Endothelial cell of umbilical vein (primary cell): ENCODE results near the gene OGFRL1. TPM values are rescaled to one million over a fixed set of nuclear protein-coding genes. Genes with fewer than 3 reads are reported as not detected.

Experiments used
- BruUV-seq: library from RNA; stranded (reverse); fragments of 400-500 nt; replicated peaks from 2 replicates; lab custom pipeline; 2021; lab: Mats Ljungman, UMichigan
- CTCF ChIA-PET: fragments of 300-600, 350-600 bp; sonication (Branson Sonifier 250); formaldehyde crosslinking; loops from one replicate; lab custom pipeline; 2021; ENCODE audit warnings: antibody characterized with exemption, inconsistent platforms; lab: Charles Lee
- POLR2A ChIA-PET: fragments of 300-600, 350-600 bp; sonication (Branson Sonifier 250); formaldehyde crosslinking; loops from one replicate; lab custom pipeline; 2021; ENCODE audit warnings: antibody characterized with exemption, inconsistent platforms; lab: Charles Lee
- DNase-seq: peaks from one replicate; pipeline ENCODE4 v3.0.0-alpha.2; 2011; ENCODE audit warnings: low read depth, low spot score
- FAIRE-seq: peaks from 2 replicates; lab custom pipeline; 2011; peaks lifted over from hg19 to GRCh38; lab: Jason Lieb, UNC
- H2AFZ ChIP-seq: 2 replicates; pipeline ENCODE4 v1.6.0; 2012; ENCODE audit warnings: low read depth, low read length, control low read depth, inconsistent platforms
- H3K27ac ChIP-seq: 2 replicates; pipeline ENCODE4 v1.5.1; 2011; ENCODE audit warnings: low read depth, mild to moderate bottlenecking, control low read depth, low read length, moderate library complexity; ENCODE audit not compliant: insufficient read depth
- H3K27me3 ChIP-seq, 2 experiments: 2 replicates each; pipeline versions ENCODE4 v1.6.0 to v1.6.1; 2011; ENCODE audit warnings: low read length in 2 of 2, mixed read lengths in 1 of 2; ENCODE audit not compliant: control insufficient read depth in 2 of 2, insufficient read depth in 2 of 2
- H3K36me3 ChIP-seq, 2 experiments: 2 replicates in 1 of 2; 3 replicates in 1 of 2; pipeline ENCODE4 v1.5.1; 2011; ENCODE audit warnings: low read length in 2 of 2, mild to moderate bottlenecking in 1 of 2, moderate library complexity in 1 of 2; ENCODE audit not compliant: control insufficient read depth in 2 of 2, insufficient read depth in 2 of 2; ENCODE audit errors: extremely low read depth in 1 of 2
- H3K4me1 ChIP-seq: 3 replicates; pipeline ENCODE4 v1.5.1; 2011; ENCODE audit warnings: mild to moderate bottlenecking, low read length; ENCODE audit not compliant: control insufficient read depth, insufficient read depth; ENCODE audit errors: extremely low read depth
- H3K4me2 ChIP-seq: 2 replicates; pipeline ENCODE4 v1.6.1; 2011; ENCODE audit warnings: low read length, control low read depth, mixed read lengths; ENCODE audit not compliant: insufficient read depth
- H3K4me3 ChIP-seq, 3 experiments: fragments of 200-600 bp in 1 of 3; sonication (generic), shearing (Covaris generic) in 1 of 3; replicated peaks in 1 of 3; 2 replicates each; pipeline ENCODE4 v1.5.1; 2011 to 2016; ENCODE audit warnings: control low read depth in 3 of 3, low read length in 3 of 3, mild to moderate bottlenecking in 2 of 3, inconsistent platforms in 1 of 3, low read depth in 1 of 3, moderate library complexity in 1 of 3; ENCODE audit not compliant: insufficient read depth in 1 of 3
- H3K79me2 ChIP-seq: 2 replicates; pipeline ENCODE4 v1.6.0; 2012; ENCODE audit warnings: low read length, inconsistent platforms; ENCODE audit not compliant: control insufficient read depth, insufficient read depth
- H3K9ac ChIP-seq: replicated peaks from 2 replicates; pipeline ENCODE3; 2011; ENCODE audit warnings: low read length, control low read depth; ENCODE audit not compliant: insufficient read depth; ENCODE audit errors: extremely low read depth
- H3K9me1 ChIP-seq: replicated peaks from 3 replicates; pipeline ENCODE4 v1.6.0; 2011; ENCODE audit warnings: mild to moderate bottlenecking, low read length; ENCODE audit not compliant: control insufficient read depth, insufficient read depth; ENCODE audit errors: extremely low read depth
- H3K9me3 ChIP-seq: replicated peaks from 2 replicates; pipeline ENCODE4 v1.5.1; 2012; ENCODE audit warnings: low read length, inconsistent platforms; ENCODE audit not compliant: control insufficient read depth, insufficient read depth
- H4K20me1 ChIP-seq: replicated peaks from 2 replicates; pipeline ENCODE3; 2011; ENCODE audit warnings: mild to moderate bottlenecking, low read length; ENCODE audit not compliant: control insufficient read depth, insufficient read depth; ENCODE audit errors: extremely low read depth
- CTCF ChIP-seq, 2 donors: IDR thresholded peaks; 1 replicate in 1 of 2; 2 replicates in 1 of 2; pipeline ENCODE4 v1.5.1; 2011; ENCODE audit warnings: low read length in 2 of 2, mild to moderate bottlenecking in 2 of 2, moderate library complexity in 2 of 2, control low read depth in 1 of 2, inconsistent platforms in 1 of 2, low read depth in 1 of 2; ENCODE audit not compliant: insufficient read depth in 1 of 2; ENCODE audit errors: extremely low read depth in 1 of 2
- EZH2 ChIP-seq: IDR thresholded peaks from 2 replicates; pipeline ENCODE4 v1.6.1; 2012; ENCODE audit warnings: borderline replicate concordance, low read depth, mild to moderate bottlenecking, moderate library complexity, low read length, inconsistent platforms; ENCODE audit not compliant: severe bottlenecking
- FOS ChIP-seq: IDR thresholded peaks from 2 replicates; pipeline ENCODE4 v1.6.1; 2011; ENCODE audit warnings: mild to moderate bottlenecking, low read length, moderate library complexity, borderline replicate concordance; ENCODE audit not compliant: insufficient read depth
- JUN ChIP-seq: IDR thresholded peaks from 2 replicates; pipeline ENCODE4 v1.6.1; 2011; ENCODE audit warnings: borderline replicate concordance, low read depth; ENCODE audit not compliant: insufficient read length, insufficient read depth
- MAX ChIP-seq: IDR thresholded peaks from 2 replicates; pipeline ENCODE4 v1.6.1; 2011; ENCODE audit not compliant: insufficient read depth, insufficient read length
- MYC ChIP-seq: IDR thresholded peaks from one replicate; pipeline ENCODE4 v1.6.1; 2011; ENCODE audit warnings: mild to moderate bottlenecking, low read depth, low read length
- POLR2A ChIP-seq: IDR thresholded peaks from 2 replicates; pipeline ENCODE4 v1.6.1; 2012; ENCODE audit warnings: low read depth, mild to moderate bottlenecking, control low read depth, low read length
- POLR2AphosphoS5 ChIP-seq: IDR thresholded peaks from 2 replicates; pipeline ENCODE4 v1.6.1; 2012; ENCODE audit warnings: low read depth, mild to moderate bottlenecking, control low read depth, low read length, moderate library complexity; ENCODE audit not compliant: insufficient read depth
- dilution Hi-C: fragments of 300-500 bp; cut with MboI; formaldehyde crosslinking; loops from one replicate; pipeline ENCODE4 v1.15.0; 2019; ENCODE audit warnings: low sequenced_read_pairs; ENCODE audit not compliant: extremely low pct_ligation_motif_present
- intact Hi-C: fragments of 100-400 bp; cut with micrococcal nuclease; formaldehyde crosslinking; loops from one replicate; pipeline ENCODE4 v1.10.0; 2022
- polyA plus RNA-seq, 4 experiments: library from polyadenylated mRNA; depleted of rRNA in 3 of 4; stranded (reverse) in 3 of 4; unstranded in 1 of 4; fragments of >200 nt; gene quantifications; 2 replicates each; pipeline versions ENCODE4 v1.2.1 to v1.2.3, GENCODE V29; 2011 to 2012; ENCODE audit warnings: missing spikeins in 1 of 4
- total RNA-seq: library from RNA; stranded (reverse); gene quantifications from 2 replicates; pipeline ENCODE4 v1.2.3, GENCODE V29; 2021

The OGFRL1 gene
- total and polyA plus RNA-seq, 2 donors (not counting 3 experiments of a cell fraction or from before 2014, with no cell fraction given) = 3.4 to 19.4 TPM

GRCh38 chr6:71309656-71310055 is 21.0 kb downstream of the OGFRL1 start:
- Histone ChIP-seq H3K9me3 (no peaks in the 10 kb centered on the region), H2AFZ (no peak overlapping the region), H3K36me3 (no peaks in the 10 kb centered on the region), H3K4me2 (no peak overlapping the region), H3K9me1 (no peaks in the 10 kb centered on the region), H3K9ac (no peak overlapping the region), H3K4me1 (no peaks in the 10 kb centered on the region), H3K4me3 (no peak overlapping the region), H3K27ac (no peak overlapping the region), H4K20me1 (no peaks in the 10 kb centered on the region), H3K27me3 (no peaks in the 10 kb centered on the region), H3K79me2 (no peaks in the 10 kb centered on the region)
- dilution Hi-C loops (no loop called here), intact Hi-C loops (no loop called here)
- TF ChIP-seq FOS (no peak), EZH2 (no peak), POLR2A (no peak), JUN (no peak), POLR2AphosphoS5 (no peak), MYC (no peak), MAX (no peak), CTCF (IDR thresholded peaks at IDR 0.05; ENCODE audit: extremely low read depth in 1 of 2, insufficient read depth in 1 of 2, low read depth in 1 of 2, low read length in 2 of 2) (no peak)
- FAIRE-seq (no peak), DNase-seq (no peak)
- POLR2A ChIA-PET = no interaction called here
- no TSS peak for BruUV-seq
- CTCF ChIA-PET = interaction anchor here (1.1 to 2.6 kb wide), 2 partner anchors 41 to 119 kb away, joined by 3 to 9 read pairs; no protein-coding TSS in a partner anchor
